ENCODE measurements around the gene BNIP3. TPM values are rescaled to one million over a fixed set of nuclear protein-coding genes. Genes with fewer than 3 reads are reported as not detected.
"Not testable (repeated sequence)": the region's sequence is repeated elsewhere in the genome, so short reads cannot be mapped to it uniquely, and the experiment has no call there.

BNIP3 gene
- total RNA-seq, 2 donors from 2014 or later: 147 to 158 TPM

DNA sequence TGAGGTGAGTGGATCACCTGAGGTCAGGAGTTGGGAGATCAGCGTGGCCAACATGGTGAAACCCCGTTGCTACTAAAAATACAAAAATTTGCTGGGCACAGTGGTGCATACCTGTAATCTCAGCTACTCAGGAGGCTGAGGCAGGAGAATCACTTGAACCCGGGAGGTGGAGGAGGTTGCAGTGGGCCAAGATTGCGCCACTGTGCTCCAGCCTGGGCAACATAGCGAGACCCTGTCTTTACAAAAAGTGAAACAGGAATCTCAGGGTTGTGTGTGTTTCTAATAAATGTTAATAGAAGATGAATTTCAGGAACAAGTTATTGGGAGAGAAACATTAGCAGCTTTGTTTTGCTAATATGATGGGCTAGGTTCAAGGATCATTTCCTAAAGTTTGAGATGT is 61.0 kb downstream of the BNIP3 start:
- H3K4me3 ChIP-seq: no peak overlapping the region
- intact Hi-C loops (cut with DNase I): no loop called here
- WGBS, 2 donors: 82 to 92% methylated on average over 5 of the region's 5 CpGs
- H3K9me3 ChIP-seq: no peaks in the 10 kb centered on the region
- H3K27ac ChIP-seq: no peak overlapping the region
- no peaks in the 10 kb centered on the region for H3K27me3 ChIP-seq
- no peak for TF ChIP-seq POLR2A (IDR thresholded peaks at IDR 0.05)
- TF ChIP-seq, protein P1, sequence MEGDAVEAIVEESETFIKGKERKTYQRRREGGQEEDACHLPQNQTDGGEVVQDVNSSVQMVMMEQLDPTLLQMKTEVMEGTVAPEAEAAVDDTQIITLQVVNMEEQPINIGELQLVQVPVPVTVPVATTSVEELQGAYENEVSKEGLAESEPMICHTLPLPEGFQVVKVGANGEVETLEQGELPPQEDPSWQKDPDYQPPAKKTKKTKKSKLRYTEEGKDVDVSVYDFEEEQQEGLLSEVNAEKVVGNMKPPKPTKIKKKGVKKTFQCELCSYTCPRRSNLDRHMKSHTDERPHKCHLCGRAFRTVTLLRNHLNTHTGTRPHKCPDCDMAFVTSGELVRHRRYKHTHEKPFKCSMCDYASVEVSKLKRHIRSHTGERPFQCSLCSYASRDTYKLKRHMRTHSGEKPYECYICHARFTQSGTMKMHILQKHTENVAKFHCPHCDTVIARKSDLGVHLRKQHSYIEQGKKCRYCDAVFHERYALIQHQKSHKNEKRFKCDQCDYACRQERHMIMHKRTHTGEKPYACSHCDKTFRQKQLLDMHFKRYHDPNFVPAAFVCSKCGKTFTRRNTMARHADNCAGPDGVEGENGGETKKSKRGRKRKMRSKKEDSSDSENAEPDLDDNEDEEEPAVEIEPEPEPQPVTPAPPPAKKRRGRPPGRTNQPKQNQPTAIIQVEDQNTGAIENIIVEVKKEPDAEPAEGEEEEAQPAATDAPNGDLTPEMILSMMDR (IDR thresholded peaks at IDR 0.05): no peak
- DNase-seq (no peak), ATAC-seq (no peak)
- no peaks in the 10 kb centered on the region for H3K36me3 ChIP-seq (replicated peaks in 1 of 2; ENCODE audit: insufficient read depth in 1 of 2, low read depth in 2 of 2)
- H3K4me1 ChIP-seq: peaks cover 12% of the 10 kb centered on the region

DNA sequence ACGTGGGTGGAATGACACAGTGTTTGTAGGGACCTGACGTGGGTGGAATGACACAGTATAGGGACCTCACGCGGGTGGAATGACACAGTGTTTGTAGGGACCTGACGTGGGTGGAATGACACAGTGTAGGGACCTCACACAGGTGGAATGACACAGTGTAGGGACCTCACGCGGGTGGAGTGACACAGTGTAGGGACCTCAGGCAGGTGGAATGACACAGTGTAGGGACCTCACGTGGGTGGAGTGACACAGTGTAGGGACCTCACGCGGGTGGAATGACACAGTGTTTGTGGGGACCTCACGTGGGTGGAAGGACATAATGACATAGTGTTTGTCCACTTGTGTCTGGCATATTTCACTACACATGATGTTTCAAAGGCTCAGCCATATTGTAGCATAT is 61.6 kb downstream of the BNIP3 start:
- Histone ChIP-seq H3K4me3 (no peak overlapping the region), H3K36me3 (replicated peaks in 1 of 2; ENCODE audit: insufficient read depth in 1 of 2, low read depth in 2 of 2) (no peaks in the 10 kb centered on the region), H3K27ac (no peak overlapping the region), H3K4me1 (peaks cover 16% of the 10 kb centered on the region), H3K27me3 (no peaks in the 10 kb centered on the region), H3K9me3 (no peaks in the 10 kb centered on the region)
- ATAC-seq (no peak), DNase-seq (no peak)
- 87 to 90% methylated on average over 11 of the region's 11 CpGs for WGBS, 2 donors
- no peak for TF ChIP-seq POLR2A (IDR thresholded peaks at IDR 0.05)
- TF ChIP-seq, protein P1 (IDR thresholded peaks at IDR 0.05): no peak
- intact Hi-C loops (cut with DNase I): no loop called here

DNA sequence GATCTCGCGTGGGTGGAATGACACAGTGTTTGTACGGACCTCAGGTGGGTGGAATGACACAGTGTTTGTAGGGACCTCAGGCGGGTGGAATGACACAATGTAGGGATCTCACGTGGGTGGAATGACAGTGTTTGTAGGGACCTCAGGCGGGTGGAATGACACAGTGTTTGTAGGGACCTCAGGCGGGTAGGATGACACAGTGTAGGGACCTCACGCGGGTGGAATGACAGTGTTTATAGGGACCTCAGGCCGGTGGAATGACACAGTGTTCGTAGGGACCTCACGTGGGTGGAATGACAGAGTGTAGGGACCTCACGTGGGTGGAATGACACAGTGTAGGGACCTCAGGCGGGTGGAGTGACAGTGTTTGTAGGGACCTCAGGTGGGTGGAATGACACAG is 62.3 kb downstream of the BNIP3 start:
- ATAC-seq; H3K36me3 ChIP-seq (replicated peaks in 1 of 2; ENCODE audit: insufficient read depth in 1 of 2, low read depth in 2 of 2); DNase-seq; intact Hi-C loops (cut with DNase I); H3K9me3 ChIP-seq; H3K27ac ChIP-seq; H3K4me3 ChIP-seq; H3K27me3 ChIP-seq: not testable (repeated sequence)
- WGBS, 2 donors: 91 to 94% methylated on average over 14 of the region's 14 CpGs
- peaks cover 20% of the 10 kb centered on the region for H3K4me1 ChIP-seq

Other genes starting within 250 kb of the BNIP3 start
- 10 to 100 TPM; 43.1 to 52.4 TPM for gene PPP2R2D, start 80.9 kb downstream of the BNIP3 start, total RNA-seq
- gene JAKMIP3, start 84.0 kb upstream of the BNIP3 start, total RNA-seq: under 1 TPM; 0.26 to 0.33 TPM
- gene DPYSL4, start 205.0 kb upstream of the BNIP3 start, total RNA-seq: under 1 TPM in 1 of 2 donors, not detected in 1; 0.52 TPM

All from body of pancreas (tissue), 4 donors.